Suprapubic skin (tissue), 3 donors: ENCODE measurements around the gene ANKRD13A.

ENCODE experiments used
- POLR2A ChIP-seq, 2 donors: fragments of 450-650 bp; IDR thresholded peaks; one replicate each; pipeline ENCODE4 v1.6.1; 2017; ENCODE audit warnings: antibody characterized with exemption in 2 of 2, mild to moderate bottlenecking in 2 of 2, moderate library complexity in 2 of 2
- TF ChIP-seq, protein P1 (sequence below), 2 donors: fragments of 200-600 bp in 1 of 2; fragments of 450-650 bp in 1 of 2; sonication (generic) in 1 of 2; IDR thresholded peaks; one replicate each; pipeline ENCODE4 v1.5.1; 2016 to 2019; ENCODE audit warnings: antibody characterized with exemption in 2 of 2, mild to moderate bottlenecking in 1 of 2, moderate library complexity in 1 of 2

DNA sequence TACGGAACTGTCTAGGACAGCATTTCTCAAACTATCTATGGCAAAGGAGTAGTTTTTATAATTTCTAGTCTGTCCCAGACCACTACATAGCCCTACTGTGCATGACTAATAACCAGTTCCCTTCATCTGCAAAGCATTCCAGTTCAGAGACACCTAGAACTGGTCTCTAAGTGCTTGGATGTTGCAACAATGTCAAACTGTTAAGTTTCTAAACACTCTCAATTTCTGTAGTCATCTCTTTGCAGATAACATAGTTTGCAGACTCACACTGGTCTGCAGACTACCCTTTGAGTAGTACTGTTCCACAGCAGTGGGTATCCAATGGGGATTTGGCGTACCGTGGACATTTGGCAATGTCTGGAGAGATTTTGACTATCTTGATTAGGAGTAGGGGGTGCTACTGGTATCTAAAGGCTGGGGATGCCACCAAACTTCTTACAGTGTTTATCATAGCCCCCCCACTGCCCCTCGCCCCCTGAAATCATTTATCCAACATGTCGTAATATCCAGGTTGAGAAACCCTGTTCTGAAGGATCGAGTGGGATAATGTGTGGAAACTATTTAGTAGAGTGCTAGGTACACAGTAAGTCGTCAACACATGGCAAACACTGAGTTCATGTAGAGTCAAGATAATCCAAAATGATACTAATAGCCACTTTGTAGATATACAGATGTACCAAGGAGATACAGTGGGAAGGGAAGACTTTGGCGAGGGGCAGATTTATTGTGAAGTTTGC lies 47.4 kb downstream of the ANKRD13A start:
- TF ChIP-seq, protein P1, sequence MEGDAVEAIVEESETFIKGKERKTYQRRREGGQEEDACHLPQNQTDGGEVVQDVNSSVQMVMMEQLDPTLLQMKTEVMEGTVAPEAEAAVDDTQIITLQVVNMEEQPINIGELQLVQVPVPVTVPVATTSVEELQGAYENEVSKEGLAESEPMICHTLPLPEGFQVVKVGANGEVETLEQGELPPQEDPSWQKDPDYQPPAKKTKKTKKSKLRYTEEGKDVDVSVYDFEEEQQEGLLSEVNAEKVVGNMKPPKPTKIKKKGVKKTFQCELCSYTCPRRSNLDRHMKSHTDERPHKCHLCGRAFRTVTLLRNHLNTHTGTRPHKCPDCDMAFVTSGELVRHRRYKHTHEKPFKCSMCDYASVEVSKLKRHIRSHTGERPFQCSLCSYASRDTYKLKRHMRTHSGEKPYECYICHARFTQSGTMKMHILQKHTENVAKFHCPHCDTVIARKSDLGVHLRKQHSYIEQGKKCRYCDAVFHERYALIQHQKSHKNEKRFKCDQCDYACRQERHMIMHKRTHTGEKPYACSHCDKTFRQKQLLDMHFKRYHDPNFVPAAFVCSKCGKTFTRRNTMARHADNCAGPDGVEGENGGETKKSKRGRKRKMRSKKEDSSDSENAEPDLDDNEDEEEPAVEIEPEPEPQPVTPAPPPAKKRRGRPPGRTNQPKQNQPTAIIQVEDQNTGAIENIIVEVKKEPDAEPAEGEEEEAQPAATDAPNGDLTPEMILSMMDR (IDR thresholded peaks at IDR 0.05) = no peak
- no peak for TF ChIP-seq POLR2A (IDR thresholded peaks at IDR 0.05)
